H9 (cell line): ENCODE data around the gene YY1. TPM values are rescaled to one million over a fixed set of nuclear protein-coding genes. Genes with fewer than 3 reads are reported as not detected.

Source experiments
- DNase-seq: peaks from one replicate; pipeline ENCODE4 v3.0.0-alpha.2; 2017
- H2AFZ ChIP-seq: one replicate; pipeline ENCODE4 v1.6.1; 2013; ENCODE audit warnings: mild to moderate bottlenecking, low read length, control low read depth, moderate library complexity
- H2AK5ac ChIP-seq: 2 replicates; pipeline ENCODE4 v1.6.1; 2013; ENCODE audit warnings: low read length, control low read depth, mixed read lengths; ENCODE audit not compliant: insufficient read length
- H2BK120ac ChIP-seq: one replicate; pipeline ENCODE4 v1.6.1; 2013; ENCODE audit warnings: low read depth, mild to moderate bottlenecking, low read length, control low read depth, inconsistent platforms; ENCODE audit not compliant: poor library complexity, severe bottlenecking
- H2BK12ac ChIP-seq: 2 replicates; pipeline ENCODE4 v1.6.1; 2013; ENCODE audit warnings: low read length, control low read depth, mixed read lengths, low read depth; ENCODE audit not compliant: insufficient read length
- H2BK15ac ChIP-seq: 2 replicates; pipeline ENCODE4 v1.6.1; 2013; ENCODE audit warnings: low read depth, low read length, control low read depth
- H2BK20ac ChIP-seq: one replicate; pipeline ENCODE4 v1.6.1; 2013; ENCODE audit warnings: low read depth, mild to moderate bottlenecking, low read length, control low read depth, inconsistent platforms; ENCODE audit not compliant: poor library complexity, severe bottlenecking
- H2BK5ac ChIP-seq: 2 replicates; pipeline ENCODE4 v1.6.1; 2013; ENCODE audit warnings: low read length, control low read depth, mixed read lengths; ENCODE audit not compliant: insufficient read length
- H3K14ac ChIP-seq: 2 replicates; pipeline ENCODE4 v1.6.1; 2013; ENCODE audit warnings: low read length, control low read depth; ENCODE audit not compliant: insufficient read depth
- H3K18ac ChIP-seq: 2 replicates; pipeline ENCODE4 v1.6.1; 2013; ENCODE audit warnings: low read depth, mild to moderate bottlenecking, mixed read lengths, low read length, control low read depth; ENCODE audit not compliant: insufficient read length
- H3K23ac ChIP-seq: 2 replicates; pipeline ENCODE4 v1.6.1; 2013; ENCODE audit warnings: low read length, control low read depth, mixed read lengths, low read depth; ENCODE audit not compliant: insufficient read length
- H3K23me2 ChIP-seq: 2 replicates; pipeline ENCODE4 v1.6.1; 2013; ENCODE audit warnings: low read depth, mild to moderate bottlenecking, mixed read lengths, low read length, control low read depth; ENCODE audit not compliant: insufficient read length, poor library complexity, severe bottlenecking
- H3K27ac ChIP-seq: 2 replicates; pipeline ENCODE4 v1.5.1; 2013; ENCODE audit warnings: low read length, control low read depth, mixed read lengths, low read depth; ENCODE audit not compliant: insufficient read length
- H3K27me3 ChIP-seq: 2 replicates; pipeline ENCODE4 v1.6.1; 2013; ENCODE audit warnings: low read length, control low read depth, inconsistent platforms; ENCODE audit not compliant: insufficient read depth
- H3K4ac ChIP-seq: 2 replicates; pipeline ENCODE4 v1.6.1; 2013; ENCODE audit warnings: low read depth, mild to moderate bottlenecking, control low read depth, inconsistent platforms, low read length, moderate library complexity
- H3K4me1 ChIP-seq: 2 replicates; pipeline ENCODE4 v1.6.1; 2013; ENCODE audit warnings: low read length, control low read depth, inconsistent platforms; ENCODE audit not compliant: insufficient read depth
- H3K4me2 ChIP-seq: 2 replicates; pipeline ENCODE4 v1.6.1; 2013; ENCODE audit warnings: low read length, control low read depth, mixed read lengths; ENCODE audit not compliant: insufficient read length, insufficient read depth
- H3K56ac ChIP-seq: 2 replicates; pipeline ENCODE4 v1.6.1; 2013; ENCODE audit warnings: low read depth, mild to moderate bottlenecking, mixed read lengths, low read length, control low read depth; ENCODE audit not compliant: insufficient read length
- H3K79me1 ChIP-seq: 2 replicates; pipeline ENCODE4 v1.6.1; 2013; ENCODE audit warnings: low read depth, mild to moderate bottlenecking, moderate library complexity, low read length, control low read depth, inconsistent platforms; ENCODE audit not compliant: insufficient read depth, poor library complexity, severe bottlenecking
- H3K79me2 ChIP-seq: 2 replicates; pipeline ENCODE4 v1.6.1; 2013; ENCODE audit warnings: low read length, control low read depth, inconsistent platforms; ENCODE audit not compliant: insufficient read depth
- H3K9ac ChIP-seq: 2 replicates; pipeline ENCODE4 v1.6.1; 2013; ENCODE audit warnings: low read length, control low read depth, mixed read lengths; ENCODE audit not compliant: insufficient read length; ENCODE audit errors: extremely low read depth
- H3K9me3 ChIP-seq: one replicate; pipeline ENCODE4 v1.6.1; 2013; ENCODE audit warnings: low read depth, low read length, inconsistent platforms; ENCODE audit not compliant: control insufficient read depth
- H3T11ph ChIP-seq: one replicate; pipeline ENCODE4 v1.6.1; 2013; ENCODE audit warnings: mild to moderate bottlenecking, low read length, control low read depth, inconsistent platforms
- H4K20me1 ChIP-seq: one replicate; pipeline ENCODE4 v1.6.1; 2013; ENCODE audit not compliant: control insufficient read depth, insufficient read length, insufficient read depth
- H4K5ac ChIP-seq: 2 replicates; pipeline ENCODE4 v1.6.1; 2013; ENCODE audit warnings: low read depth, mild to moderate bottlenecking, mixed read lengths, low read length, control low read depth; ENCODE audit not compliant: insufficient read length
- H4K8ac ChIP-seq: replicated peaks from 2 replicates; pipeline ENCODE4 v1.6.1; 2013; ENCODE audit warnings: low read length, control low read depth, mixed read lengths, low read depth; ENCODE audit not compliant: insufficient read length
- H4K91ac ChIP-seq: 2 replicates; pipeline ENCODE4 v1.6.1; 2013; ENCODE audit warnings: low read depth, mild to moderate bottlenecking, moderate library complexity, mixed read lengths, low read length, control low read depth; ENCODE audit not compliant: insufficient read length
- H3K27ac Mint-ChIP-seq, 3 experiments: 2 replicates in 2 of 3; 3 replicates in 1 of 3; pipeline ENCODE4 v1.8.0; 2020 to 2021; ENCODE audit warnings: mixed read lengths in 3 of 3, mild to moderate bottlenecking in 1 of 3, moderate library complexity in 1 of 3
- H3K27me3 Mint-ChIP-seq: 2 replicates; pipeline ENCODE4 v1.8.0; 2021; ENCODE audit warnings: low read depth, mild to moderate bottlenecking, moderate library complexity, mixed read lengths
- H3K36me3 Mint-ChIP-seq, 3 experiments: 2 replicates in 2 of 3; 3 replicates in 1 of 3; pipeline ENCODE4 v1.8.0; 2020 to 2021; ENCODE audit warnings: low read depth in 3 of 3, mixed read lengths in 3 of 3; ENCODE audit not compliant: insufficient read depth in 1 of 3
- H3K4me1 Mint-ChIP-seq, 2 experiments: 2 replicates each; pipeline ENCODE4 v1.8.0; 2020; ENCODE audit warnings: mixed read lengths in 2 of 2
- H3K4me3 Mint-ChIP-seq, 2 experiments: 2 replicates in 1 of 2; 3 replicates in 1 of 2; pipeline ENCODE4 v1.8.0; 2020 to 2021; ENCODE audit warnings: mild to moderate bottlenecking in 2 of 2, mixed read lengths in 2 of 2, moderate library complexity in 1 of 2
- H3K9me3 Mint-ChIP-seq, 2 experiments: 2 replicates in 1 of 2; 3 replicates in 1 of 2; pipeline ENCODE4 v1.8.0; 2020; ENCODE audit warnings: mild to moderate bottlenecking in 2 of 2, mixed read lengths in 2 of 2, moderate library complexity in 1 of 2
- CTCF ChIP-seq: fragments of 200-600 bp; sonication (generic); conservative IDR thresholded peaks from 3 replicates; pipeline ENCODE4 v1.8.0; 2021; ENCODE audit warnings: antibody characterized with exemption, mild to moderate bottlenecking
- WGBS: extraction: QIAGEN DNeasy Blood & Tissue Kit; methylation state at CpG from one replicate; pipeline ENCODE4 v1.1.7; 2013; ENCODE audit warnings: missing lambda C conversion rate, low lambda C conversion rate, mixed read lengths; ENCODE audit not compliant: insufficient read length; ENCODE audit errors: extremely low coverage; 5-methylcytosine and 5-hydroxymethylcytosine counted together
- total RNA-seq: library from RNA; stranded (reverse); gene quantifications from 2 replicates; pipeline ENCODE4 v1.2.1, GENCODE V29; 2021

Gene YY1
- total RNA-seq, 1 experiment from 2014 or later = 103 TPM

- H2BK15ac ChIP-seq = no peak overlapping the region
- no peak overlapping the region for H3K4ac ChIP-seq
- no peak overlapping the region for H2BK5ac ChIP-seq
- no peak overlapping the region for H3K23ac ChIP-seq
- no peak overlapping the region for H2AK5ac ChIP-seq
- H3K23me2 ChIP-seq = peaks cover 14% of the 10 kb centered on the region
- H3K4me3 Mint-ChIP-seq = no peak overlapping the region
- H3K4me2 ChIP-seq = peak overlapping the region; percentile 83
- H2AFZ ChIP-seq = no peak overlapping the region
- no peak overlapping the region for H3K56ac ChIP-seq
- no peak overlapping the region for H2BK12ac ChIP-seq
- no peak for DNase-seq
- no peak for TF ChIP-seq CTCF
- H3T11ph ChIP-seq = no peak overlapping the region
- H3K27ac Mint-ChIP-seq = no peak overlapping the region
- H3K4me1 ChIP-seq = peaks cover 15% of the 10 kb centered on the region
- H2BK120ac ChIP-seq = no peak overlapping the region
- WGBS = no CpG with 5 or more reads among the region's 14 CpGs
- no peak overlapping the region for H4K8ac ChIP-seq
- peak overlapping the region; percentile 66 for H3K18ac ChIP-seq
- H2BK20ac ChIP-seq = no peak overlapping the region
- H3K14ac ChIP-seq = peak overlapping the region; percentile 52; the same call in 1 of the 2 replicates
- peaks cover 2% of the 10 kb centered on the region for H3K79me1 ChIP-seq
- H3K79me2 ChIP-seq = peaks cover 3% of the 10 kb centered on the region; the same call in 1 of the 2 replicates
- H3K9me3 Mint-ChIP-seq = no peaks in the 10 kb centered on the region
- H3K9me3 ChIP-seq = no peaks in the 10 kb centered on the region
- no peak overlapping the region for H3K9ac ChIP-seq
- no peaks in the 10 kb centered on the region for H3K27me3 Mint-ChIP-seq
- peaks cover 3 to 4% of the 10 kb centered on the region in 2 experiments; a peak in 3 of 4 replicates for H3K4me1 Mint-ChIP-seq
- no peak overlapping the region for H4K5ac ChIP-seq
- H4K20me1 ChIP-seq = no peaks in the 10 kb centered on the region
- H3K27me3 ChIP-seq = no peaks in the 10 kb centered on the region
- H3K36me3 Mint-ChIP-seq = no peaks in the 10 kb centered on the region
- peak overlapping the region; percentile 54 for H4K91ac ChIP-seq
- H3K27ac ChIP-seq = peak overlapping the region; percentile 80
These were observed 16.5 kb upstream of the YY1 start for GRCh38 chr14:100222224-100223093.
